ENCODE results near the gene GALNT6. TPM values are rescaled to one million over a fixed set of nuclear protein-coding genes. Genes with fewer than 3 reads are reported as not detected.
A peak's percentile ranks its signal among the peaks of the same experiment; 100 is the strongest.

GALNT6 gene
- total and polyA plus RNA-seq, 9 of the 15 experiments (the other 6 are each of a cell fraction or from before 2014, with no cell fraction given), result 1.5 to 8.6 (median 5.1) TPM

DNA sequence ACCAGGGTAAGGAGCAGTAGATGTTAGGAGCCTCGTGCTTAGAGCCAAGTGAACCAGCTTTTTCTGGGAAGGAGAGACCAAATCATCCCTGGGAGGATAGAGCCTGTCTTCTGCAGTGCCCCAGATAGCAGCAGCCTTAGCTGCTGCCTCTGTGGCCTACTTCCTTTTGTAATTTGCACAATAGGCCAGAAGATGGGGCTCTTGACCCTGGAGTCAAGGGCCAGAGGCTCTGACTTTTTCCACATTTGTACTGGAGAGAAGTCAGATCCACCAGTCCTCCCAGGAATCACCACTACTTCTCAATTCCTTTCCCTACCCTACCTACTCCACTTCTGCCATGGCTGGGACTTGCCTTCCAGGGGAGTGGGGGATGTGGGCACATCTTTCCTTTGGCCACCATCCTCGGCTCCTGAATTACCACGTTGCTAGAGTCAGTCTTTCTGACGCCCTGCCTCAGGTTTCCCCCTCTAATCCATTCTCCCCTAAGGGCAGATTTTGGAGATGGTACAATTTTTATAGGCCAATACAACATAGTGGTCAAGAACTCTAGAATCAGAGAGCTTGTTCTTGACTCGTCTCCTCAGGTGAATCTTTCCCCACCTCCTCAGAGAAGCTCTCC is 30.2 kb upstream of the GALNT6 start (continued):
- TF ChIP-seq CTCF (IDR thresholded peaks at IDR 0.05 in 2 of 3, conservative IDR thresholded peaks at IDR 0.05 in 1 of 3; ENCODE audit: insufficient read depth in 2 of 3, low read depth in 1 of 3, low read length in 3 of 3) (peak; percentile 80 to 91 (median 81)), ZNF384 (IDR thresholded peaks at IDR 0.05; ENCODE audit: low read depth, low read length) (no peak), HIVEP1 (CRISPR knock-in tag; IDR thresholded peaks at IDR 0.05) (no peak), ZNF134 (CRISPR knock-in tag; conservative IDR thresholded peaks at IDR 0.05) (no peak), RB1 (IDR thresholded peaks at IDR 0.05; ENCODE audit: low read depth) (0 out of 2 replicates have a peak, but pooled peaks have one; percentile 33), NFIC (IDR thresholded peaks at IDR 0.05) (no peak)

GRCh38 chr12:51419425-51420193 is 28.4 kb upstream of the GALNT6 start:
- no peak overlapping the region for H2AFZ ChIP-seq (ENCODE audit: low read depth, low read length)
- WGBS (ENCODE audit: insufficient coverage, low coverage, missing lambda C conversion rate), result 3% methylated on average over 11 of the region's 11 CpGs
- in situ Hi-C loops (cut with MboI) (loop anchor here (25.0 kb wide), 1 partner anchor 593 kb away; the partner anchor contains the start of gene TAMALIN), intact Hi-C loops (cut with micrococcal nuclease) (loop anchor here (2.0 to 5.0 kb wide), 3 partner anchors 259 to 455 kb away; no protein-coding TSS in a partner anchor)
- no peaks in the 10 kb centered on the region for H3K36me3 ChIP-seq (ENCODE audit: control insufficient read depth, insufficient read depth, low read length)
- H3K79me2 ChIP-seq (ENCODE audit: control insufficient read depth, insufficient read depth, low read length), result no peaks in the 10 kb centered on the region
- peak; percentile 6 for FAIRE-seq
- peaks cover 0 to 2% of the 10 kb centered on the region in 2 experiments; a peak in 2 of 5 replicates for H3K27me3 ChIP-seq (ENCODE audit: control insufficient read depth in 2 of 2, insufficient read depth in 2 of 2, low read length in 2 of 2)
- CTCF ChIA-PET (ENCODE audit: low intra/inter-chr PET ratio), result no interaction called here
- DNase-seq (ENCODE audit: extremely low read depth in 1 of 4, low spot score in 3 of 4), result peak in 3 of 4 experiments; percentile 25 to 28 (median 25)
- H3K9ac ChIP-seq (ENCODE audit: insufficient read depth in 1 of 2, low read depth in 2 of 2, low read length in 2 of 2), result no peak overlapping the region; a peak in 1 of 4 replicates
- ATAC-seq, result no peak
- H3K4me3 ChIP-seq, result no peak overlapping the region
- POLR2A ChIA-PET, result no interaction called here
- no peak overlapping the region for H3K27ac ChIP-seq (ENCODE audit: extremely low read depth, low read depth, low read length)
- no peak overlapping the region for H3K4me2 ChIP-seq (ENCODE audit: insufficient read depth, low read length)
- peaks cover 0 to 2% of the 10 kb centered on the region in 2 experiments; a peak in 2 of 5 replicates for H3K4me1 ChIP-seq (replicated peaks in 1 of 2; ENCODE audit: control insufficient read depth in 2 of 2, insufficient read depth in 2 of 2, low read length in 2 of 2)
- no peaks in the 10 kb centered on the region for H4K20me1 ChIP-seq (replicated peaks; ENCODE audit: control insufficient read depth, insufficient read depth, low read length)
- no peaks in the 10 kb centered on the region for H3K9me3 ChIP-seq (replicated peaks; ENCODE audit: control insufficient read depth, insufficient read depth, low read depth, low read length)
- BruUV-seq (replicated peaks), result no TSS peak
- H3K9me1 ChIP-seq (ENCODE audit: control insufficient read depth, insufficient read depth, low read length), result no peaks in the 10 kb centered on the region
- no peak for TF ChIP-seq SMARCA4 (IDR thresholded peaks at IDR 0.05)
- TF ChIP-seq, protein P1, sequence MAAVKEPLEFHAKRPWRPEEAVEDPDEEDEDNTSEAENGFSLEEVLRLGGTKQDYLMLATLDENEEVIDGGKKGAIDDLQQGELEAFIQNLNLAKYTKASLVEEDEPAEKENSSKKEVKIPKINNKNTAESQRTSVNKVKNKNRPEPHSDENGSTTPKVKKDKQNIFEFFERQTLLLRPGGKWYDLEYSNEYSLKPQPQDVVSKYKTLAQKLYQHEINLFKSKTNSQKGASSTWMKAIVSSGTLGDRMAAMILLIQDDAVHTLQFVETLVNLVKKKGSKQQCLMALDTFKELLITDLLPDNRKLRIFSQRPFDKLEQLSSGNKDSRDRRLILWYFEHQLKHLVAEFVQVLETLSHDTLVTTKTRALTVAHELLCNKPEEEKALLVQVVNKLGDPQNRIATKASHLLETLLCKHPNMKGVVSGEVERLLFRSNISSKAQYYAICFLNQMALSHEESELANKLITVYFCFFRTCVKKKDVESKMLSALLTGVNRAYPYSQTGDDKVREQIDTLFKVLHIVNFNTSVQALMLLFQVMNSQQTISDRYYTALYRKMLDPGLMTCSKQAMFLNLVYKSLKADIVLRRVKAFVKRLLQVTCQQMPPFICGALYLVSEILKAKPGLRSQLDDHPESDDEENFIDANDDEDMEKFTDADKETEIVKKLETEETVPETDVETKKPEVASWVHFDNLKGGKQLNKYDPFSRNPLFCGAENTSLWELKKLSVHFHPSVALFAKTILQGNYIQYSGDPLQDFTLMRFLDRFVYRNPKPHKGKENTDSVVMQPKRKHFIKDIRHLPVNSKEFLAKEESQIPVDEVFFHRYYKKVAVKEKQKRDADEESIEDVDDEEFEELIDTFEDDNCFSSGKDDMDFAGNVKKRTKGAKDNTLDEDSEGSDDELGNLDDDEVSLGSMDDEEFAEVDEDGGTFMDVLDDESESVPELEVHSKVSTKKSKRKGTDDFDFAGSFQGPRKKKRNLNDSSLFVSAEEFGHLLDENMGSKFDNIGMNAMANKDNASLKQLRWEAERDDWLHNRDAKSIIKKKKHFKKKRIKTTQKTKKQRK (IDR thresholded peaks at IDR 0.05; ENCODE audit: borderline replicate concordance, low read depth, low read length), result no peak
